Pancreas (tissue), 10 donors: ENCODE measurements around the gene IPO13. TPM values are rescaled to one million over a fixed set of nuclear protein-coding genes. Genes with fewer than 3 reads are reported as not detected.

Source experiments
- ATAC-seq, 4 donors: fragments of 200-7000 bp; cut with Tn5 transposase; one replicate each; pipeline versions ENCODE4 v1.8.0 to v1.9.1; 2020; ENCODE audit warnings: mild to moderate bottlenecking in 4 of 4, moderate library complexity in 4 of 4
- DNase-seq, 6 donors: peaks; one replicate each; pipeline ENCODE4 v3.0.0-alpha.2; 2020
- FAIRE-seq: peaks from 2 replicates; lab custom pipeline; 2012; peaks lifted over from hg19 to GRCh38; lab: Jason Lieb, UNC
- H3K27ac ChIP-seq, 4 donors: fragments of 200-600 bp; sonication (generic); 1 replicate in 3 of 4; 2 replicates in 1 of 4; pipeline versions ENCODE4 v1.5.0 to v1.8.0; 2020
- H3K27me3 ChIP-seq, 4 donors: fragments of 200-600 bp; one replicate each; pipeline ENCODE4 v1.8.0; 2021
- H3K36me3 ChIP-seq, 3 donors: fragments of 200-600 bp; sonication (generic) in 1 of 3; one replicate each; pipeline versions ENCODE4 v1.5.0 to v1.8.0; 2020 to 2021
- H3K4me1 ChIP-seq, 3 donors: fragments of 200-600 bp; one replicate each; pipeline ENCODE4 v1.8.0; 2021
- H3K4me3 ChIP-seq, 4 donors: fragments of 200-600 bp; sonication (generic) in 2 of 4; one replicate each; pipeline versions ENCODE4 v1.5.0 to v1.8.0; 2020 to 2021
- H3K9me3 ChIP-seq, 4 donors: fragments of 200-600 bp; one replicate each; pipeline ENCODE4 v1.8.0; 2021
- CTCF ChIP-seq, 4 donors: fragments of 200-600 bp; sonication (generic) in 3 of 4; IDR thresholded peaks; one replicate each; pipeline versions ENCODE4 v1.5.0 to v1.8.0; 2021; ENCODE audit warnings: antibody characterized with exemption in 4 of 4
- WGBS, 2 donors: extraction: QIAGEN DNeasy Blood & Tissue Kit; methylation state at CpG; one replicate each; pipeline ENCODE4 v1.1.7; 2013; 5-methylcytosine and 5-hydroxymethylcytosine counted together
- intact Hi-C, 3 donors: fragments of 100-400 bp; cut with DNase I; formaldehyde crosslinking; loops; one replicate each; pipeline versions ENCODE4 v1.11.1 to v1.14.2; 2022
- polyA plus RNA-seq, 2 donors: library from polyadenylated mRNA; stranded (reverse); fragments of 200-250 nt; gene quantifications; one replicate each; pipeline ENCODE4 v1.2.3, GENCODE V29; 2013
- total RNA-seq, 6 donors: library from RNA; stranded (reverse); fragmentation: NEBNext Ultra II Directional in 4 of 6; extraction: Animal tissue kit (Norgen Biotek cat#: 25700) in 4 of 6; gene quantifications; one replicate each; pipeline versions ENCODE4 v1.2.1 to v1.2.4, GENCODE V29; 2021 to 2023
- donor health status: healthy with polysubstance abuse.
- donor health status: DM: no; HTN: no; CAD: no; lungs with moderate emphysema.
- donor health status: DM: no; HTN: no; CAD: no.
- donor health status: control.
- donor health status: control.
- donor health status: Bipolar disorder and iron deficiency.
- donor health status: DM: yes; HTN: yes; CAD: no.
- donor health status: DM: no; HTN: no; CAD: no.
- donor health status: DM: no; HTN: no; CAD: no.
- donor health status: DM: yes; HTN: yes; CAD: no.

Gene IPO13
- total and polyA plus RNA-seq, 8 donors: 6.7 to 24.3 (median 10.6) TPM

GRCh38 chr1:44016890-44017400, 70.2 kb downstream of the IPO13 start:
- Histone ChIP-seq H3K27ac (no peak overlapping the region), H3K4me3 (no peak overlapping the region), H3K36me3 (no peaks in the 10 kb centered on the region), H3K27me3 (no peaks in the 10 kb centered on the region), H3K9me3 (no peaks in the 10 kb centered on the region), H3K4me1 (no peaks in the 10 kb centered on the region)
- WGBS, 2 donors: 86 to 88% methylated on average over 20 of the region's 20 CpGs
- no peak for TF ChIP-seq CTCF (IDR thresholded peaks at IDR 0.05)
- DNase-seq: peak in 2 of 6 donors; percentile 18 to 46
- no peak for FAIRE-seq
- intact Hi-C loops: no loop called here
- ATAC-seq: peak in 3 of 4 donors; percentile 28 to 47 (median 45)

Other genes starting within 250 kb of the IPO13 start
- gene ST3GAL3, start 239.4 kb upstream of the IPO13 start, total RNA-seq: 1 to 10 TPM; 5.6 to 9.5 (median 7.5) TPM
- 10 to 100 TPM; 10.2 to 11.4 TPM for gene ST3GAL3, start 239.4 kb upstream of the IPO13 start, polyA plus RNA-seq
- 1 to 10 TPM in 4 of 6 donors, under 1 TPM in 2; 0.87 to 1.9 (median 1.1) TPM for gene ARTN, start 13.1 kb upstream of the IPO13 start, total RNA-seq
- gene ARTN, start 13.1 kb upstream of the IPO13 start, polyA plus RNA-seq: 1 to 10 TPM; 2.6 to 3.2 TPM
- gene DPH2, start 23.1 kb downstream of the IPO13 start, total RNA-seq: 10 to 100 TPM; 10.8 to 19.4 (median 12.8) TPM
- gene DPH2, start 23.1 kb downstream of the IPO13 start, polyA plus RNA-seq: 10 to 100 TPM; 20.0 to 22.0 TPM
- 100 to 1,000 TPM in 1 of 6 donors, 10 to 100 TPM in 5; 59.8 to 108 (median 82.2) TPM for gene ATP6V0B, start 28.0 kb downstream of the IPO13 start, total RNA-seq
- gene ATP6V0B, start 28.0 kb downstream of the IPO13 start, polyA plus RNA-seq: 100 to 1,000 TPM; 135 to 208 TPM
- 10 to 100 TPM; 16.7 to 29.9 (median 25.9) TPM for gene B4GALT2, start 32.3 kb downstream of the IPO13 start, total RNA-seq
- gene B4GALT2, start 32.3 kb downstream of the IPO13 start, polyA plus RNA-seq: 10 to 100 TPM; 28.2 to 36.7 TPM
- 10 to 100 TPM in 1 of 6 donors, 1 to 10 TPM in 5; 3.9 to 13.2 (median 5.3) TPM for gene CCDC24, start 44.6 kb downstream of the IPO13 start, total RNA-seq
- gene CCDC24, start 44.6 kb downstream of the IPO13 start, polyA plus RNA-seq: 10 to 100 TPM; 39.2 to 45.9 TPM
- gene SLC6A9, start 84.5 kb downstream of the IPO13 start, total RNA-seq: 10 to 100 TPM in 1 of 6 donors, 1 to 10 TPM in 5; 1.9 to 23.4 (median 4.2) TPM
- gene SLC6A9, start 84.5 kb downstream of the IPO13 start, polyA plus RNA-seq: 1 to 10 TPM; 3.9 to 5.0 TPM
- under 1 TPM in 1 of 6 donors, not detected in 5; 0.12 TPM for gene KLF17, start 171.9 kb downstream of the IPO13 start, total RNA-seq
- gene KLF17, start 171.9 kb downstream of the IPO13 start, polyA plus RNA-seq: not detected
- not detected for gene KLF18, start 194.7 kb downstream of the IPO13 start, total RNA-seq
- gene KLF18, start 194.7 kb downstream of the IPO13 start, polyA plus RNA-seq: not detected